GM12872 (cell line): ENCODE measurements around the gene MGMT.

Experiments
- CTCF ChIP-seq: IDR thresholded peaks from 3 replicates; pipeline ENCODE4 v1.5.1; 2011; ENCODE audit warnings: low read depth, mild to moderate bottlenecking, low read length, moderate library complexity; ENCODE audit not compliant: insufficient read depth

The MGMT gene

GRCh38 chr10:129793996-129794395 lies 327.0 kb downstream of the MGMT start:
- TF ChIP-seq CTCF = no peak

- TF ChIP-seq CTCF = no peak
Observed at GRCh38 chr10:129796710-129797420, 329.8 kb downstream of the MGMT start.

GRCh38 chr10:129799942-129800341 lies 332.9 kb downstream of the MGMT start:
- no peak for TF ChIP-seq CTCF

DNA sequence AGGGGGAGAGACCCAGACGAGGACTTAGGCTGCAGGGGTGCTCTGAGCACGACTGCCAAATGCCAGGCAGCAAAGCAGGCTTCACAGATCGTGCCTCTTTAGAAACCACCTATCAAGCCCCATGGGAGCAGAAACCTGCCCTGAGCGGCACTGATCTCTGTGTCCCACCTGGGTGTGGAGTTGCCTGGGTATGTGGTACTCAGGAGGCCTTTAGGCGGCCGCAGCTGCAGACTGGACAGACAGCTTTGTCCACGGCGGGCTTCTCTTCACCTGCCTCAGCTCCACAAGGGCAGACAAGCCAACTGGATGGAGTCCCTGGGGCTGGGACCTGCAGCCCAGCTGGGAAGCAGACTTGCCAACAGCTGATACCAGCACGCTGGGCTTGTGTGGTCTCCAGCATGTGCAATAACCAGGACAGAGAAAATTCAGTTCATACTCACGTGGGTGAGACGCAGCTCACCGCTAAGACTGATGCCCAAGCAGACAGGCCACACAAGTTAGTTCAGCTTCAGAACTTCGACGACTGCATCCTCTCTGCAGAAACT lies 333.8 kb downstream of the MGMT start:
- TF ChIP-seq CTCF = no peak

DNA sequence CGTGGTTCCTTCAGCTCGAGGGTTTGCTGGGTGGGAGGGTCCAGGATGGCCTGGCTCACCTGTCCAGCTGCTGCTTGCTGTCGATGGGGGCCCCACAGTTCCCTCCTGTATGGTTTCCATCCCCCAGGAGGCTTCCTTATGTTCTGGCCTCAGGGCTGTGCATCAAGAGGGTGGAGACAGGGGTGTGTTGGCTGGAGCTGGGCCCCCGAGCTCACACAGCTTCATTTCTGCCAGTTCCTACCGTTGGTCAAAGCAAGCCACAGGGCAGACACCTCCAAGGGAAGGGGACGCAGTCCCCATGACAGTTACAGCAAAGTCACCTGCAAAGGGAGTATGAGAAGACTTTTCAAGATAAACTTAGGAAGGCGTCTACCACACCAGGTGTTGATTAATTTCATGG lies 340.2 kb downstream of the MGMT start:
- no peak for TF ChIP-seq CTCF

DNA sequence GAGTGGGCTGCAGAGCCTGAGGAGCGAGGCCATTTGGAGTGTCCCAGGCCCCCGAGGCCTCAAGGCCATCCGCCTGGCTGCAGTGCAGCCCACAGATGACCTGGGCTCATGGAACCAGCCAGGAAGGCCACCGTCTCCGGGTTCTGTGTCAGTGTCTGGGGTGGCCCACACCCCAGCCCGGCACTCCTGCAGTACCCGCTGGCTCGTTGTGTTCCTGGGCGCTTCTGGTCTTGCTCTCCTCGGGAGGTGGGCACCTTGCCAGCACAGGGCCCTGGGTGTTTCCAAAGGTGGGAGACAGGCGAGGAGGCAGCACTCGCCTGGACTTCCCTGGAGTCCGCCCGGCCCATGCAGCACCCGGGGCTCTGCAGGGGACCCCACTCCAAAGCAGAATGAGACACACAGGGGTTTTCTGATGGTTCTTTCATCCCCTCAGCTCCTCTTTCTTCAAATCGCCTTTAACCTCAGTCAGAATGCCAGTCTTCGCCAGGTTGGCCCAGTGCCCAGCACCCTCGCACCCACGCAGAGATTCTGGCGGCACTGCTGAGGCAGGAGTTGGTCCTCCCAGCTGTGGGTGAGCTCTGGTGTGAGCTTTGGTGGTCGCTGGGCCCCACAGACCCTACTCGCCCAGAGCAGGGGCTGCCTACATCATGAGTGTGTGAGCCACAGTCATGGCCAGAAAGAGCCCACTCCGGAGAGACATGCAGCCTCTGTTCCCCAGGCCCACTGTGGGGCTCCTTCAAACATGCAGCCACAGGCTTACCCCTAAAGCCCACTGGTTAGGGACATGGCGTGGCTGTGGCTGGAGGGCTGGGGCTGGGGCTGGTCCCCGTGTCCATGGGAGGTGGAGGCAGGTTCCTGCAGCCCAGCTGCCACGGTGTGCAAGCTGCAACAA lies 341.3 kb downstream of the MGMT start:
- no peak for TF ChIP-seq CTCF

- TF ChIP-seq CTCF = no peak
Observed at GRCh38 chr10:129809431-129809830, 342.4 kb downstream of the MGMT start.
